Activated naive CD4-positive, alpha-beta T cell treated with anti-CD3 and anti-CD28 coated beads, Interleukin-2, amount 50 U/mL, for 16 hours (primary cell): Measurements from ENCODE around the gene MED17.
"Not testable (repeated sequence)": the region's sequence is repeated elsewhere in the genome, so short reads cannot be mapped to it uniquely, and the experiment has no call there.

ENCODE experiments used
- DNase-seq: peaks from one replicate; pipeline ENCODE4 v3.0.0-alpha.2; 2020

MED17 gene

DNA sequence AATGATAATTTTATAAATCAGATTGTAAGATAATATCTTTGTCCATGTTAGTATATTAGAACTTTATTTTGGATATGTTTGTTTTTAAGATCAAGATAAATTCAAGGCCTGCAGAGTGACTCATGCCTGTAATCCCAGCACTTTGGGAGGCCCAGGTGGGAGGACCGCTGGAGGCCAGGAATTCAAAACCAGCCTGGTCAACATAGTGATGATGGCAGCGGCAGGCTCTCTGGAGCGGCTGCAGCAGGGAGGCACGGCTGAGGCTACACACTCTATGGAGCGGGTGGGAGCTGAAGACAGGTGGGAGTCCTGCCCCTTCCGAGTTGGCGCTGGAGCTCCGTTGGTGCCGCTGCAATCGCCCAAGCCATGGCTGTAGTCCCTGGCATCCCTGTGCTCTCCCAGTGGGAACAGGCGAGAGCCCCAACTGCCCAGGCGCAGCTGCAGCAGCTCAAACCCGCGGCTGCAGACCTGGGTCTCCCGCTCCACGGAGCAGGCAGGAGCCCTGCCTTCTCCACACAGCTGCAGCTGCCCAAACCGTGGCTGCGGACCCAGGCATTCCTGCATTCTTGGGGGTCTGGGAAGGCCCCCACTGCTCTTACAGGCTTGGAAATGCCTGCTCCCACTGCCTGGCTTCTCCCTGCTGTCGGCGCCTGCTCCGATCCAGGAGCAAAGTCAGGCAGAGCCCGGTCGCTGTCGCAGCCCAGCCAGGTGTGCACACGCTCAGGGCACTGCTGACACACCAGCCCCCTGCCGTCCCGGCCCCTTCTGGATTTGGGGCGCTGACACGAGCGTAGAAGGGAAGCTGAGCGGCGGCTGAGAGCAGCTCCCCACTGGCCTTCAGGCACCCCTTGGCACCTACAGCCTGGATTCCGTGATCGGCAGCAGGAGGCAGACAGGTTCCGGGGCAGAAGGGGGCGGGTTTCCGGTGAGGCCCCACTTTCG, 25.9 kb upstream of the MED17 start:
- DNase-seq, result no peak

DNA sequence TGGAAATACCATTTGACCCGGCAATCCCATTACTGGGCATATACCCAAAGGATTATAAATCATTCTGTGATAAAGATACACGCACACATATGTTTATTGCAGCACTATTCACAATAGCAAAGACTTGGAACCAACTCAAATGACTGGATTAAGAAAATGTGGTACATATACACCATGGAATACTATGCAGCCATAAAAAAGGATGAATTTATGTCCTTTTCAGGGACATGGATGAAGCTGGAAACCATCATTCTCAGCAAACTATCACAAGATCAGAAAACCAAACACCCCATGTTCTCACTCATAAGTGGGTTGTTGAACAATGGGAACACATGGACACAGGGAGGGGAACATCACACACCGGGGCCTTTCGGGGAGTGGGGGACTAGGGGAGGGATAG, 25.0 kb upstream of the MED17 start:
- not testable (repeated sequence) for DNase-seq

DNA sequence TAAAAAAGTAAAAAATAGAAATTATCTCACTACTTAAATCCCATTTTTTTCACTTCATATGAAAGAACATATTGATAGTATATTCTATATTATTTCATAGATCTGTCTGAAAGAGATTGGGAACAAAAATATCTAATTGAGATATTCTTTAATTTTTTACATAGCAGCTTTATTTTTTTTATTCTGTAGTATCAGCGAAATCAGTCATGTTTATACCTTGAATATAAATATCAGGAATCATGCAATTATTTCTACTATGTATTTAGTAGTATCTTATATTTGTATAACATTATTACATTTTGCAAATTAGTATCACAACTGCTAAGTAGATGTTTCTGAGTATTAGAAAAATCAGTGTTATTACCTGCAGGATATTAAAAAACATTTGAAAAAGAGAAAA, 22.2 kb upstream of the MED17 start:
- DNase-seq, result no peak

DNA sequence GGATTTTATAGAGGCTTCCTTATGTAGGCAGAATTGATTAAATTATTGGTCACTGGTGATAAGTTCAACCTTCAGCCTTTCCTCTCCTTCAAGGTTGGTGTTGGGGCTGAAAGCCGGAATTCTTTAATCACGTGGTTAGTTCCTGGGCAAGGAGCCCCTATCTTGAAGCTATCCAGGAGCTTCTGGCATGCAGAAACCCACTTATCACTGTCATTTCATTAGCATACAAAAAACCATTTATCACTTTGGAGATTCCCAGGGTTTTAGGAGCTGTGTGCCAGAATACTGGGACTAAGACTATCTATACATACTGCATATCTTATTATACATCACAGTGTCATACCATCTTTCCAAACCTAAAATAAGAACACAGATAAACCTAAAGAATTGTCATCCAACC, 18.5 kb upstream of the MED17 start:
- DNase-seq, result no peak

DNA sequence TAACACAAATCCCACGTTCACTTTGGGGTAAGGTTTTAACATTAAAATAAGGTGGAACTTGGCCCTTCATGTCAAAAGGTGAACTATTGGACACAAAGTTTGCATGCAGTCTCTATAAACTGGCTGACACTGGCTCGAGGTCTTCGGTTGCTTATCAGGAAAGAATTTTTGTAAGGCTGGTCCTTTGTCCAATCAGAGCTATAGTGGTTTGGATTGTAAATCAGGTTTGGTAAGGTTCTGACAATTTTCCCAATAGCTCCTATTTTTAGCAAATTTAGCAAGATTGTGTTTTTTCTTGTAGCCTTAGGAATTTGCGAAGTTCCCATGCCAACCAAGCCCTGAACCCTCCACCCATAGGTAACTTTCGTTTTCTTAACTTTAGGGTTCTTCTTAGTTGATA, 17.6 kb upstream of the MED17 start:
- DNase-seq, result no peak

DNA sequence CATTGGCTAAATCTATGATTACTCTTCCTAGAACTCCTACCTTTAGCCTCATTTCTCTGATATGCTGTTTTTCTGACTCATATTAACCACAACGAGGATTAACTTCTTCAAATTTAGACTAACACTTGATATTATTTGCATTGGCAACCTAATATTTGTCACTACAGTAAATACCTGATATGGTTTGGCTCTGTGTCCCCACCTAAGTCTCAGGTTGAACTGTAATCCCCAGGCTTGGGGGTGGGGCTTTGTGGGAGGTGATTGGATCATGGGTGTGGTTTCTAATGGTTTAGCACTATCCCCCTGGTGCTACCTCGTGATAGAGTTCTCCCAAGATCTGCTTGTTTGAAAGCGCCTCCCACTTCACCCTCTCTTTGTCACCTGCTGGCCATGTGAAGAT, 17.1 kb upstream of the MED17 start:
- DNase-seq, result no peak

DNA sequence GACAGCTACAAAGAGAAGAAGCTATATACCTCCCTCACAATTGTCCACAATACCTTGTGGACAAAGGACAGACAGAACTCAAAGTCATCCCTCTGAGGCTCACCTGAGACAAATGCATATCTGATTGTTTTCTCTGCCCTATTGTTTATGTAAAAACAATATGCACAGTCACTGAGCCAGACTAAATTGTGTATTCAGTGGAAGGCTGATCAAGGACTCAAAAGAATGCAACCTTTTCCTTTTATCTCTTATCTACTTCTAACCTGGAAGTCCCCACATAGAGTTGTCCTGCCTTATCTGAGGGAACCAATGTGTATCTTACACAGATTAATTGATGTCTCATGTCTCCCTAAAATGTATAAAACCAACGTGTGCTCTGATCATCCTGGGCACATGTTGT, 13.9 kb upstream of the MED17 start:
- DNase-seq, result no peak

DNA sequence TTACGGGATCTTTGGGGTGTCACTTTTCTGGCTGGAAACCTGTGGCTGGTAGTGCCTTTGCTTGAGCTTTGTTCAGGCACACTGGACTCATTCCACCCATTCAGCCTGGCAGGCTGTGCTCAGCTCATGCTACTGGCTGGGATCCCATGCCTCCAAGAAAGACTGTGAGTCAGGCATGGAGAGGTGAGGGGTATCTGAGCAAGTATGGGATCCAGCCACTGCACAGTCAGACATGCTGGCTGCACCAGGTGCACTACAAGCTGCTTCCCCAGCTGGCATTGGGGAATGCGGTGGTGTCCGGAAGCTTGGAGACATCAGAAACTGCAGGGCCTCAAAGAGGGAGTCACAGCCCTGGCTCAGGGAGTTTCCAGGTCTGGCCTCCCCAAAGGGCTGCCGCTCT, 12.0 kb upstream of the MED17 start:
- no peak for DNase-seq

DNA sequence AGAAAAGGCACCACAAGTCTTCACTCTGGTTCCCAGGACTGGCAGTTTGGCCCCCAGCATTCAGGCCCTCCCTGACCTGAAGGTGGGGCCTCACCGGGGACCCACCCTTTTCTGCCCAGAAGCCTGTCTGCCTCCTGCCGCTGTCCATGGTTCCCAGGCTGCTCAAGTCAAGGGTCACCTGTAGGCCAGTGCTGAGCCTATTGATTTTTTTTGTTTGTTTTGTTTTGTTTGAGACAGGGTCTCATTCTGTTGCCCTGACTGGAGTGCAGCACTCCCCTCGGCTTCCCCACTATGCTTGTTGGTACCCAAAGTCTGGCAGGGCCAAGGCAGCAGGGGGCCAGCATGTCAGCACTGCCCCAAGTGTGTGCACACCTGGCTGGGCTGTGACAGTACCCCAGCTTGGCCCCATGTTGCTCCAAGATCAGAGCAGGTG, 11.0 kb upstream of the MED17 start:
- no peak for DNase-seq

DNA sequence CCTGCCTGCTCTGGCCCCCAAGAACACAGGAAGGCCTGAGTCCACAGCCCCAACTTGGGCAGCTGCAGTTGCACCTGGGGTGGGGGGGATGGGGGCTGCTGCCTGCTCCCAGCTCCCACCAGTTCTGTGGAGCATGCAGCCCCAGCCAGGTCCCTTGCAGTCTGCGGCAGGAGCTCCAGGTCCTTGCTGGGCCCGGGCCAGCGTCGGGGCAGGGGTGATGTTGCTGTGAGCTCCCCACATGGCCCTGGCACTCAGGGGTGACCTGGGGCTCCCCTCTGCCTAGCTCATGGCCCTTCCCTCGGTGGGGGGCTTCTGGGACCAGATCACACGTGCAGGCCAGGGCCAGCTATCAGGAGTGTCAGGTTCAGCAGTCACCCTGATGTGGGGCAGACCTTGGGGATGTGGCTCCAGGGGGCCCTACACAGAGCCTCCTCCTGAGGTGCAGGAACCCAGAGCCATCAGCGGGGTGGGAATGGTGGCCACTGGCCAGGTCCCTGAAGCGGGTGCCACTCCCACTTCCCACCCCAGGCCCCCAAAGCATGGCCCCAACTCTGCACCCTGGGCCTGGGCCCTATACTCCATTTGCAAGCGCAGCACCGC, 10.4 kb upstream of the MED17 start:
- DNase-seq, result no peak

DNA sequence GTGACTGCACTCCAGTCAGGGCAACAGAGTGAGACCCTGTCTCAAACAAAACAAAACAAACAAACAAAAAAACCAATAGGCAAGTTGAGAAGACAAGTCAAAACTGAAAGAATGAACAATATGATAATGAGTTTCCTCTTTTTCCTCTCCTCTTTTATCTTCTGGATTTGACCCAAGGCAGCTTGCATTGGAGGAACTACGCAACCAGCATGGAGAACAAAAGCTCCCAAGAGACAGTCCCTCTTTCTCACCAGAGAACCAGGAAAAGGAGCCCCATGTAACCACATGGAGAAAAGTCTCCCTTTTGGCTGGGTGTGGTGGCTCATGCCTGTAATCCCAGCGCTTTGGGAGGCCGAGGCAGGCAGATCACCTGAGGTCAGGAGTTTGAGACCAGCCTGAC, 9.5 kb upstream of the MED17 start:
- DNase-seq, result not testable (repeated sequence)

DNA sequence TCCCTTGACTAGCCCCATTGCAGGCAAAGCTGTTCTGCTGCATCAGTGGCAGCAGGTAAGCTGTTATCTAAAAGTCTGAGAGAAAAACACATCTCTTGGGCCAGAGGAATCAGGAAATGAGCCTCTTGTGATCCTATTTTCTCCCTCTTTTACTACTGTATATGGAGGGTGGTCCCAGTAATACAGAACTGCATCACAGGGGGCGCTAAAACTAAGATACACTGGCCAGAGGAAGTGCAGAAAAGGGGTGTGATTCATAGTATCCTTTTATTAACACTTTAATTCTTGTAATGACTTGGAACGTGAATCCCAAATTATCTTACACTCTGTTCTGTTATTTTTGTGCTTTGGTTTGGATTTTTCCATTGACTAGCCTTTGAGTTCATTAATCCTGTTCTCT, 8.8 kb upstream of the MED17 start:
- DNase-seq, result no peak

DNA sequence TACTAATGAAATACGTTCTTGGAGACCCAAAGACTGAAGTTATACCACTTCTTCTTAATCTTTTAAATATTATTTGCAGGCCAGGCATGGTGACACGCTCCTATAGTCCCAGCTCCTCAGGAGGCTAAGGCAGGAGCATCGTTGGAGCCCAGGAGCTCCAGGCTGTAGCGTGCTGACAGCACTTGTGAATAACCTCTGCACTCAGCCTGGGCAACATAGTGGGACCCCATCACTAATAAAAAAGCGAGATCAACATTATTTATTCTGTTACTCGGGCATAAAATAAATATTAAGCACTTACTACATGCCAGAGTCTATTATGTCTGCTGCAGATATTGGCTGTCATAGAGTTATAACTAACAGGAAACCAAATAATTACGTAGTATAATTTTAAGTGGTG, 720 bp upstream of the MED17 start:
- DNase-seq, result no peak

DNA sequence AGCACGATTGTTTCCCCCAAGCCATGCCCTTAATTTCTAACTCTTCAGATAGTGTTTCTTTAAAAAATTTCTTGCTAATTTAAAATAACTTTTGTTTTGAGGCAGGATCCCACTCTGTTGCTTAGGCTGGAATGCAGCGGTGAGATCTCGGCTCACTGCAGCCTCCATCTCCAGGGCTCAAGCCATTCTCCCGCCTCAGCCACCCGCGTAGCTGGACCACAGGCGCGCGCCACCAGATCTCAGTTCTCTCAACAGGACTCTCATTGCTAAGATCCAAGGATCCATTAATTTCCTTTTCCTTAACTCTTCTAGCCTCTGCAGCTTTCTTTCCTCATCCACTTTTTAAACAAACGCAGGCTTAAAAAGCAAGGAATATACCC, 327 bp upstream of the MED17 start:
- no peak for DNase-seq

DNA sequence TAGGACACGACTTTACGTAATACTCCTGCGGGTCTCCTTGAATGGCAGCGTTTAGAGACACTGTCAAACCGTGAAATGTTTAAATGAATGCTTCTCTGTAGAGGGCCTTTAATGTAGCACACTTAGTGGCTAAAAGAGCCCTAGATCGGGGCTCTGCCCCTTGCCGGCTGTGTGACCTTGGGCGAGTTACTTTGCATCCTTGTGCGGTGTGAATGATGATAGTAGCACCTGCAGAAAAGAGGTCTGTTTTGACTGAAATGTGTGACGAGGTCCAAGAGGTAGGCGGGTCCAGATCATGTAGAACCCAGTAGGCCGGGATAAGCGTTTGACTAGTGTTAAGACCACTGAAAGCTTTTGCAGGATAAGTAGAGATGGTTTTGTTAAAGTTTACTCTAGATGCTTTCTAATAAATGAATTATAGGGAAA, 866 bp downstream of the MED17 start:
- no peak for DNase-seq

DNA sequence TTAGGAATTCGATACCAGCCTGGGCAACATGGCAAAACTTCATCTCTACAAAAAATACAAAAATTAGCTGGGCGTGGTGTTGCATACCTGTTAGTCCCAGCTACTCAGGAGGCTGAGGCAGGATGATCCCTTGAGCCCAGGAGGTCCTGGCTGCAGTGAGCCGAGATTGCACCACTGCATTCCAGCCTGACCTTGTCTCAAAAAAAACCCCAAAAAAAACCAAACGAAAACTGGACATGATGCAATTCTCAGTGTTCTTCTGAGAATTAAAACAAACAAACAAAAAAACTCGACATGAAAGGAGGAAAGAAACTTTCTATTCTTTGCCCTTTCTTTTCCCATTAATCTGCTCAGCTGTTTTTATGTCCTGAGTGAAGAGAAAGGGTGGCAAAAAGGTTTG, 7.4 kb downstream of the MED17 start:
- DNase-seq, result no peak

DNA sequence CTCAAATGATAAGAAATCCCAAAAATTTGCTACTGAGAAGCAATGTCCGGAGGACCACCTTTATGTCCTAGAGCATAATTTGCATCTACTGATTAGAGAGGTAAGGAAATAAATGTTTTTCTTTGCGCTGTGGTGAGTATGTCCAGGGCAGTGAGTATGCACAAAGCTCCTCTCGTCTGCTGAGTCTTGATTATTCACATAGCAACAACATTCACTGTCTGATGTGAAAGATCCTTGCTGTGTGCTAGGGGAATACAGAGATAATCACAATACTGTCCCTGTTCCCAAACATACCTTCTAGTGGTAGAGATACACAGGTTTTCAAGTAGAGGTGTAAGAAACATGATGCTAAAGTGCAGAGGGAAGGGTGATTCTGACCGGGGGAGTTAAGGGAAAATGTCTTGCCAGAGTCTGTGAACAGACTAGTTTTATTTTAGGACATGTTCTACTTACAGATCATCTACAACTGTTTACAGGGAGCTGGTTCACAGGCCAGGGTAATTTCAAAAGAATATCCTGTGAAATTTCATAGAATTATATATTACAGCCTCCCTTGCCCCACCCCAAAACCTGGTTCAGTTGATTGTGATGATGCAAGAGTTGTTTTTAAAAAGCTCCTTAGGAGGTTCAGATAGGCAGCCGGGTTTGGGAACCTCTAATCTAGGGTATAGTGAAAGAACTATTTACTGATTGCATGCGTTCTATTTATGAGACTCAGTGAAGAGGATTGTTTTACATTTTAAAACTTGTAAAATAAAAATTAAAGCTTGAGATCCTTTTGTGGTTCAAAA, 12.6 kb downstream of the MED17 start:
- no peak for DNase-seq

DNA sequence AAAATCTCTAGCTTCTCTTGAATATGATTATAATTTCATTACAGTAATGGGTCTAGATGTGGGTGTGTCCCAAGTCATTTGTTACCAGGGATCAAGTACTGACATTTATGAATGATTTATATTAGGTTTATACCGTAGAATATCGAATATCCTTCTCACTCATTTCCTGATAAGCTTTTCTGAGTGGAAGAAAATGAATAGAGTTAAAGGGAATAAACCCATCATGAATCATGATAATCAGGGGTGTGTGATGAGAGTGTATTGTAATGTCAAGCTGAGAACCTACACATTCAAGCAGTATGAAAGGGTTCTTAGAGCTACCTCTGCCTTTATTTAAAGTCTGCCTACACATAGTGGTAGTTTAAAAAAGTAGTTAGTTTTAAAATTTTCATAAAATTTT, 17.3 kb downstream of the MED17 start:
- no peak for DNase-seq

DNA sequence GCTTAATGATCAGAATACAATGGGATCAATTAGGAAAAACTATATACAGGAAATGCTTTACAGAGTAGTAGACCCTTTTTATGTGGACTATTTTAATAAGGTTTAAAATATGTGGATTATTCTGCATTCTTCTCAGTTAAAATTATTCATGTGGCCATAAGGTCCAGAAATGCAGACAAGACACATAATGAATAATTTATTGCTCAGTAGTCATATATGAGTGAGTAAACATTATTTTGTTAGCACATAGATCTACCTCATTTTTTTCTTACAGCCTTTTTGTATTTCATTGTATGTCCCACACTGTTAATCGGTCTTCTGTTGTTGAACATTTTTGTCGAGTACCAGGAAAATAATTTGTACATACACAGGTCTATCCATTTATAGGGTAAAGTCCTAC, 20.8 kb downstream of the MED17 start:
- DNase-seq, result no peak

DNA sequence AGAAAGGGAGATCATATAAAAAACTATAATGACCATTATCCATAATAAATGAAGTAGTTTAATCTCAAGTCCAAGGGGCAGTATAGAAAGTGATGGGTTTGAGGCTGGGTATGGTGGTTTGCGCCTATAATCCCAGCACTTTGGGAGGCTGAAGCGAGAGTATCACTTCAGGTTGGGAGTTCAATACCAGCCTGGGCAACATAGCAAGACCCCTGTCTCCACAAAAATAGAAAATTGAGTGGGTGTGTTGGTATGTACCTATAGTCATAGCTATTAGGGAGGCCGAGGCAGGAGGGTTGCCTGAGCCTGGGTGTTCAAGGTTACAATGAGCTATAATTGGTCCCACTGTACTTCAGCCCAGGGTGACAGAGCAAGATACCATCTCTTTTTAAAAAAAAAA, 23.9 kb downstream of the MED17 start:
- DNase-seq, result no peak

DNA sequence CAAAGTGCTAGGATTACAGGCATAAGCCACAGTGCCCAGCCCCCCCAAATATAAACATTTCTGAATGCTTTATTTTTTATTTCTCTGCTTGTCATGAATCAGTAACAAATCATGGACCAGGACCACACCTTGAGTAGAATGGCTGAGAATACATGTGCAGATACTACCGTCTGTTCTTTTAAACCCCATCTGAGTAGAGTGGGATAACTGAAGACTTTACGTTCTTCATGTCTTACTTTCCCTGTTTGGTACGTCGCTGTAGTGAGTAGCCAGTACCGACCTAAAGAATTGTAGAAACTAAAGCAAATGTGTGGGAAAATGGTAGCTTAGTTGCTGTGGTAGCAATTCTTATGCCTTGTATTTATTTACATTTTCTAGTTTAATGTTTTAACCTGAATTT, 29.9 kb downstream of the MED17 start:
- DNase-seq, result no peak

DNA sequence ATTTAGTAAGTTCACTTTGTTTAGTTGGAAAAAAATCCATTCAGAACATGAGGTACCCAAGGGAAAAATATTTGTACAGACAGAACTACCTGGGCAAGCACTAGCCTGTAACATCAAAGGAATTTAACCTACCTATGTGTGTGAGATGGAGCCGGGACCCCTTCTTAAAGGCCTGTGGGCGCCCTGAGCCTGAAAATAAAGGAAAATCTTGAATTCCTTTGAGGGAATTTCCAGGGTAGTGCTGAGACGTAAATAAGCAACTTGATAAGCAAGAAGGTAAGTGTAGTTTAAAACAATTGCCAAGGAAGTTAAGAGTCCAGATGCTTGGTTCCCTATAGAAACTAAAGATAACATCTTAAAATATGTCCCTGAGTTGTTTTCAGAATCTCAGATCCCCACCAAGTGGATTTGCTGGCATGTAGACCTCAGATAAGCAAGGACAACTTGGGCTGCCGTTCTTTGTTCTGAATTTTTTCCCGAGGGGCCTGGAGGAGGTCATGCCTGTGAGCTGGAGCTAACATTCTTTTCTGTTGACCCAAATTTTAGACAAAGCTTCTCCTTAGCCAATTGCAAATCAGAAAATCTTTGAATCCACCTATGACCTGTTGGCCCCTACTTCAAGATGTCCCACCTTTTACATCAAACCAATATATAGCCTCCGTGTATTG, 31.0 kb downstream of the MED17 start:
- no peak for DNase-seq
